TTC549 (cell line): ENCODE data around the gene GMPPB.
"Not testable (repeated sequence)": the region's sequence is repeated elsewhere in the genome, so short reads cannot be mapped to it uniquely, and the experiment has no call there.

Source experiments
- FAIRE-seq: peaks from 2 replicates; lab custom pipeline; 2012; peaks lifted over from hg19 to GRCh38; lab: Jason Lieb, UNC

GMPPB gene

DNA sequence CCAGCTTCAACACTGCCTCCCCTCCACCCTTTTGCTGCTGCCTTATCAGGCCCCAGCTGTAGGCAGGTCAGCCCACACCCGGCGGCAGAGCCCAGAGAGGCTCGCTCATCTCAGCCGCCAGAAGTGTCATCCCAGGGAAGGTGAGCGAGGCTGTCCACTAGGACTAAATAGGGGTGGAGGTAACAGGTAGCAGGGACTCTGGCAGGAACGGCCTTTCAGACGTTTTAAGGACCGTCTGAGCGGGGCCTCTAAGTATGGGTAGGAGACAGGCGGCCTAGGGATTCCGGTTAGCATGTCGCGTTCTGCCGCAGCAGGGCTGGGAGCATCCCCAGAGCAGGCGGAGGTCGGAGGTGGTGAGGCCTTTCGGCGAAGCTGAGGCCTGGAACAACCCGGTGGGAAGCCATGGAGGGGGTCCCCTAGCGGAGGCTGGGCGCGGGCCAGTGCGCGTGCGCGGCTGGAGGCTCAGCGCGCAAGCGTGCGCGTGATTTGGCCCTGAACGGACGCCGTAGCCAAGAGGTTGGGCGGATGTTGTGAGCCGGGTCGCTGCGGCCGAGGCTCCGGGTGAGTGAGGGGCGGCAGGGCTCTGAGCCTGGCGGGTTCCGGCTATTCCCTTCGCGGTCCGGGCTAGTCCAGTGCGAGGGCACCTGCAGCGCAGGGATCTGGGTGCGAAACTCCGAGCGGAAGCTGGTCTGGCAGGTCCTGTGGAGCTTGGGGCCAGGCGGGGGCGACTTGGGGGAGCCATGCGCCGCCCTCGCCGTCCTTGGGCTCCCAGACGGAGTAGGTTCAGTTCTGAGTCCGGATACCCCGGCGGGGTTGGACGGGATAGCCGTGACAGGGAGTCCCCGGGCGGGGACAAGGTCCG lies 34.5 kb downstream of the GMPPB start, which contains the start of the genes MST1 and RNF123:
MST1 (minus strand) TSS at position 429 of the 862 bp plus-strand sequence. CDS start 783 bp downstream, outside the sequence.
RNF123 (plus strand) TSS at position 512 of the 862 bp plus-strand sequence. CDS start 1,609 bp downstream, outside the sequence.
- no peak for FAIRE-seq

DNA sequence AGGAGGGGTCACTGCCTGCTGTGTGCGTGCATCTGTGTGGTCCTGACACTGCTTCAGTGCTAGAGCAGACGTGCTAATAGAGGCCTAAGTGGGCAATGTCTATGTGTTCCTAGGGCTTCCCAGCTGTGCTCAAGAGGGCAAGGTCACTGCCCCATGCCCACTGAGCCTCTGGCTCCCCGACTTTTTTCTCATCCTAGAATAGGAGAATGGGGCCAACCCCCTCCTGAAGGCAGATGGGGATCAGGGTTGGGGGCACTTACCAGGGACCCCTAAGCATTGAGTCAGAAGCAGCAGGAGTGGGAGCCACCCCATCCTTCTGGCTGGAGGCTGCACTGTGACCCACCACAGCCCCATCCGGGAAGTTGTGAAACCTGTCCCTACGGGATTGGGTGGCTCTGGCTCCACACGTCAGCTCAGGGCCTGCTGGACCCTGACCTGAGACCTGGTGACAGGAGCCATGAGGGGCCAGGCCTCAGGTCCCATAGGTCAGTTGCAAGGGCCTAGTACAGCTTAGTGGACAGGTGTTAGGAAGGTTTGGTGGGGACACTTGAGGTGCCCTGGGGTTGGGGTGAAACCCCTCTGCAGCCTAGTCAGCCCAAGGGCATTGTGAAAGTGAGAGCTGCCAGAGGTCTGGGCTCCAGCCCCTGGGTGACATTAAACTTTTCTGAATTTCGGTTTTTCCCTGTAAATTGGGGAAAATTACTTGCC lies 35.3 kb downstream of the GMPPB start:
- FAIRE-seq = not testable (repeated sequence)

DNA sequence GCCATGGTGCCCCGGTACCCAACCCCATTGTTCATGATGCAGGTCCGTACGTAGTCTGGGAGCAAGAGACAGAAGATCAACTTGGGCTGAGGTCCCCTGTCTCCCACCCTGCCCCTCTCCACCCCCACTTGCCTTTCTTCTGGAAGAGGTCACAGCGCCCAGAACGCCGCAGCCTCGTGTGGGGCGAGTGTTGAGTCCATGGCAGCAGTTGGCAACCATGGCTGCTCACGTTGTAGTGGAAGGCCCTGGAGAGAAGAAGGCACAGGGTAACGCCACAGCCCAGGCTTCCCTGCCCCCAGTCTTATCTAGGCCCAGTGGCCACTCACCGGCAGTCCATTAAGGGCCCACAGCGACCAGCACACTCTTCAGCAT lies 36.3 kb downstream of the GMPPB start:
- FAIRE-seq = not testable (repeated sequence)

GRCh38 chr3:49686769-49687423 lies 36.9 kb downstream of the GMPPB start:
- not testable (repeated sequence) for FAIRE-seq

- not testable (repeated sequence) for FAIRE-seq
These were observed 37.4 kb downstream of the GMPPB start for GRCh38 chr3:49686346-49686745.

DNA sequence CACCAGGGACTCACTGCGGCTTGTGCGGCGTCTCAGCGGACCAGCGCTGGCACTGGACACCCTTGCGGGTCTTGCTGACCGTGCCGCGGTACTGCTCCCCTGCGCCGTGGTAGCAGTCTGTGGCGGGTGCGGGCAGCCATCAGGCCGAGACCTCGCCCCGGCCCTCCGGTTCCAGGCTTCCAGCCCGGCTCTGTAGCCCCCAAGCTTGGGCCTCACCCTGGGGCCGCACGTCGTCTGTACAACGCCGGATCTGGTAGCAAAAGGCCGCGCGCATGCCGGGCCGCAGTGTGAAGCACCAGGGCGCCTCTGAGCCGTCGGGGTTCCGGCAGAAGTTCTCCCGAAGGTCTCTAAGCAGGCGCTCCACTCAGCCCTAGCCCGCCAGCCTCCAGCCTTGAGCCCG lies 37.9 kb downstream of the GMPPB start:
- not testable (repeated sequence) for FAIRE-seq

- FAIRE-seq = not testable (repeated sequence)
These were observed 38.6 kb downstream of the GMPPB start for GRCh38 chr3:49685103-49685502.

DNA sequence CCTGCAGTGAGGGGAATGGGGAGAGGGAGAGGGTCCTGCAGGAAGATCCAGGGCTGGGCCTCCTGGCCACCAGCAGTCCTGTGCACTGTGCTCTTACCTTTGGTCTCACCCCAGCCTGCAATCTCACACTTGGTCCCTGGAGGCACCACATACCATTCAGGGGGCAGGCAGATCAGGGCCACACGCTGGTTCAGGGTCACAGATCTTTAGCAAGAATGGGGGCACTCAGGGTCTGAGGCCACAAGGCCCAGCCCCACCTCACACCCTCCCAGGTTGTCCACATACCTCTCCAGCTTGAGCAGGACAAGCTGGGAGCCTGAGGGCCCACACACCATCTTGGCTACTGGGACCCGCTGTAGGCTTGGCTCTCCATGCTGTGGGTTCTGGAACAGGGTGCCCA lies 39.3 kb downstream of the GMPPB start:
- FAIRE-seq = not testable (repeated sequence)

DNA sequence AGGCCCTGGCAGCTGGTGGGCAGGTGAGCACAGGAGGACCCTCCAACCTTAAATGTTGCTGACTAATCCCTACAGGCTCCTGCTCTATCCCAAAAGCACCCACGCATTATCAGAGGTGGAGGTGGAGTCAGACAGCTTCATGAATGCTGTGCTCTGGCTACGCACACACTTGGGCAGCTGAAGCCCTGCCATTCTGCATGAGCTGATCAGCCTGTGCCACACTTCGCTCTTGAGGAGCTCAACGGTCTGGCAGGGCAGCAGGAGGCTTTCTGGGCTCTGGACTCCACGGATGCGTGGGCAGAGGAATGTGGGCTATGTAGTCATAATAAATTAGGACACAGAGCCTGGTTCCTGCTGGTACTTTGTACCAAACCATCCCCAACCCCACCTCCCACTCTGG lies 40.6 kb downstream of the GMPPB start:
- no peak for FAIRE-seq

- FAIRE-seq = no peak
These were observed 42.2 kb downstream of the GMPPB start for GRCh38 chr3:49681543-49681942.

DNA sequence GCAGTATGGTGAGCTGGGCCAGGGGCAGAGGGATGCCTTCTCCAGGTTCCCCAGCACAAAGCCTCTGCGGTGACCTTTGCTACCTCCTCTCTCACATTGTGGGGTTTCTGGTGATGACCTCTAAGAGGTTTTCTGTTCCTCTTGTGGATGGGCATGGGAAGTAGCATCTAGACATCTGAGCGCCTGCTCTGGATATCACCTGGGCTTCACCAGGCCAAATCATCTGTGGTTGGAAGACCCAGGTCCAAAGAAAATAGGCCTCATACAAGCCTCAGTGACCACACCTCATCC lies 42.6 kb downstream of the GMPPB start:
- no peak for FAIRE-seq

DNA sequence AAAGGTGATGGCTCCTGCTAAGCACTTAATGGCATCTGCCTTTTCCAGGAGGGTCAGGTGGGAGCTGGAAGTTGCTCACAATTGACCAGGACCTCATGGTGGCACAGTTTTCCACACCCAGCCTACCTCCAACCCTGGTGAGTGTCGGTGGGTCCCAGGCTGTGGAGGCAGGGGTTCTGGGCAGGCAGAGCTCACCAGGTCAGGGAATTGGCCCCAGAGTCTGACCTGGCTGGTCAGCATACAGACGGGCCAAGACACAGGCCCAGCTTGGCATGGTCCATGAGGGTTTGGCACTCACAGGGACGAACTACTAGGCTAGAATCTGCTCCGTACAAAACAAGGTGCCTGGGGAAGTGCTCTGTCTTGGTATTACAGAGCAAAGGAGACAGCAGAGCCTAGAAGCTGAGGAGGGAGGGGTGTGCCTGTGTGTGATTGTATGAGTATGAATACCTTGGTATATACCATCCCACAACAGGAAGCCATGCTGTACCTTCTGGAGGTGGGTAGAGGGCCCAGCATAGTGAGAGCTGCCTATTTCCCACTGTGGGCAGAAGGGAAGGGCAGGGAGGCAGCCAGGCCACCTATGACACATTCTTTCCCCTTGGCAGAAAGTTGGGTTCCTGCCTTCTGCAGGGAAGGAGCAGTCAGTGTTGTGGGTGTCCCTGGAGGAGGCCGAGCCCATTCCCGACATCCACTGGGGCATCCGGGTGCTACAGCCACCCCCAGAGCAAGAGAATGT lies 43.1 kb downstream of the GMPPB start:
- no peak for FAIRE-seq

DNA sequence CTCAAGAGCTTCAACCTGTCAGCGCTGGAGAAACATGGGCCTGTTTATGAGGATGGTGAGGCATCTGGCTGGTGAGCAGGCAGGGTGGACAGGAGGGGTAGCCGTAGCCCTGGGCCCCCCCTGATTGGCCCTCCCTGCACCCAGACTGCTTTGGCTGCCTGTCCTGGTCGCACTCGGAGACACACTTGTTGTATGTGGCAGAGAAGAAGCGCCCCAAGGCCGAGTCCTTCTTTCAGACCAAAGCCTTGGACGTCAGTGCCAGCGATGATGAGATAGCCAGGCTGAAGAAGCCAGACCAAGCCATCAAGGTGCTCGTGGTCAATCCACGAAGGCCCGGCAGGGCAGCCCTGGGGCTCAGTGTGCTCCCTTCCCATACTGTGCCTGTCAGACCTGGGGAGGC lies 47.8 kb downstream of the GMPPB start:
- no peak for FAIRE-seq

DNA sequence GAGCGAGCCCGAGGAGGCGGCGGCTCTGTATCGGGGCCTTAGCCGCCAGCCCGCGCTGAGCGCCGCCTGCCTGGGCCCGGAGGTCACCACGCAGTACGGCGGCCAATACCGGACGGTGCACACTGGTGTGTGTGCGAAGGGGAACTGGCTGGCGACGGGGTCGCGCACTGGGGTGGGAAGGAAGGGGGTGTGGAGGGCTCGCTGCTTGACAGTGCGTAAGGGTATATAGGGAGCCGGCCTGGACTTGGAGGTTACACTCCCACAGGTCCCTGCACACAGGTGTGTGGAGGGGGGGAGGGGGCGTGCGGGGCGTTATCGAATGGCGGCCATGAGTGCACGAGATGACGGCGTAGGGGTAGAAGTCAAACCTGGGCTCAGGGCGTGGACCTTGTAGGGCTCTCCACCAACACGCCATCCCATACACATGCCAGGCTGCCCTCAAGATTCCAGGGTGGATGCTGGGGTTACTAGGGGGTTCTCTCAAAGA lies 49.2 kb downstream of the GMPPB start:
- no peak for FAIRE-seq

GRCh38 chr3:49673715-49674496 lies 49.8 kb downstream of the GMPPB start, which contains the start of gene APEH:
Gene APEH, plus strand, starts transcription at chr3:49674351. Its CDS starts 51 bp downstream, at chr3:49674402.
- peak; percentile 79 for FAIRE-seq

DNA sequence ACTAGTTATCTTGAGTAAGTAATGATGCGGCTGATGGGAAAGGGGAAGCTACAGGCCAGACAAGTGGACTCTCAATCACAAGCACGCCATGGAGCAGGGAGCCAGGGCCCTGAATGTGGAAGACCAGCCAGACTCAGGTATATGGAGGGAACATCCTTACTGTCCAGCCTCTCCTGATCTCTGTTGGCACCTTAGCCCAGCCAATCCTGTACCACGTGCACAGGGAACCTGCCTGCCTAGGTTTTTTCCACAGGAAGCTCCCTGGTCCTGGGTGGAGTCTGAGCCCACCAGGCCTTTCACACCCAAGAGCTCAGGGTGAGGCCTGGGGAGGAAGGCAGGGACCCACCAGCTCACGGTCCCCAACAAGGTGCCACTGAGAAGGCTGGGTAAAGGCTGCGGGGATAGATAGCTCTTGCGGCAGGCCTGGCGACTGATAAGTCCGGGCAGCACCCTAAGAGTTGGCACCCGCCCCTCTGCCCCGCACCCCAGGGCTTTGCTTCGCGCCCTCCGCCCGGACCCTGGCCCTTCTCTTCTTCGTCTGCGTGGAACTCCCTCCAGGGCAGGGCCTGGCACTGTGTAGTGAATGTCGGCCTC lies 50.5 kb downstream of the GMPPB start:
- FAIRE-seq = no peak

DNA sequence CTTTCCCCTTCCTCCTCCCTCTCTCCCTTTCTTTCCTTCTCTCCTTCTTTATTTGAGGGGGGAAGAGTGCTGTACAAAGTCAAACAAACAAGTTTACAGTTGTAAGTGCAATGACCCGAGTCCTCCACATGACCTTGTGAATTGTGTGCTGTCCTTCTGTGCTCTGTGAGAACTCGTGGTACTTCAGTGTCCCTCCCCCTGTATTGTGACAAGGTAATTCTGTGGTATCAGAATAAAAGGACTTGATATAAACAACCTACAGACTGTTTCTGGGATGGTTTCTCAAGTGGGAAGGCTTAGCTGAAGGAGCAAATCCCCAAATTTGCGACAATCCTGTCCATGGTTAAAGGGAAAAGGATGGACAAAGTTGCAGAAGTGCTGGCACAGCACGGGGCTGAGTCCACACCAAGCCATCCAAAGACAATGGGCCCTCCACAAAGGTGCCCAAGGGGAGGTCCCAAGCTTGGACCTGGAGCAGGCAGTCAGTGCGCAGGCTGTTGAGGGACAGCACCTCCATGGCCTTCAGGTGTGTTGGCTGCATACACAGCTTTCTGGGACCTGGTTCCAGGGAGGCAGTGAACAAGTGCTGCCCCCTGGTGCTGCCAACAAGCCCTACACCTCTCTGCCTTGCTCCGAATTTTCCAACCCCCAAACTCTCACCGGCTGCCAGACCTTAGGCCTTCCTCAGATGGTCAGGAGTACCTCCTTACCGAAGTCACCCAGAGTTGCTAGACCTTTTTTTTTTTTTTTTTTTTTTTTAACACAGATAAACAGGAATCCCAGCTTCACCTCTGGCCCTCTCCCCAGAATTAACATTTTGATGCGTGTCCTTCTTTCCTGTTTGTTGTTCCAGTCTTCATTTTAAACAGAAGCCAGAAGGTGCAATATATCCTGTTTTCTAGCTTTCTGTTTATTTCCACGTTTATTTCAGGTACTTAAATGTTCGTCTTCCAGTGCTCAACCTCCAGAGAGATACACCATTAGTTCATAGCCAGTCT lies 52.2 kb downstream of the GMPPB start:
- FAIRE-seq = peak; percentile 5

DNA sequence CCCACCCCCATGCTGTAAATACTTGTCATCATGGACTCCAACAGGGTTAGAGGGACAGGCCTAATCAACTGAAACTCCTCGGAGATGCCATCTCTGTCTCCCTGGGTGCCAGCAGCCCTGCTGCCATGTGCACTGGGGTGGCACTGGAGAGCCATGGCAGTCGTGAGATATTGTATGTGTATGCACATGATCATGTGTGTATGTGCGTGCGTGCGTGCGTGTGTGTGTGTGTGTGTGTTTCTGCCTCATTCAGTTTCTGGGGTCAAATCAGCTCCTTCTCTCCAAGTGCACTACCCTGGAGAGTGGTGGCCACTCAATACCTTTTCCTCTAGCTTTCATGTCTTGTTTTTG lies 52.8 kb downstream of the GMPPB start:
- no peak for FAIRE-seq
